Measurements from ENCODE around the gene ATG4C.
"Not testable (repeated sequence)": the region's sequence is repeated elsewhere in the genome, so short reads cannot be mapped to it uniquely, and the experiment has no call there.

The ATG4C gene

DNA sequence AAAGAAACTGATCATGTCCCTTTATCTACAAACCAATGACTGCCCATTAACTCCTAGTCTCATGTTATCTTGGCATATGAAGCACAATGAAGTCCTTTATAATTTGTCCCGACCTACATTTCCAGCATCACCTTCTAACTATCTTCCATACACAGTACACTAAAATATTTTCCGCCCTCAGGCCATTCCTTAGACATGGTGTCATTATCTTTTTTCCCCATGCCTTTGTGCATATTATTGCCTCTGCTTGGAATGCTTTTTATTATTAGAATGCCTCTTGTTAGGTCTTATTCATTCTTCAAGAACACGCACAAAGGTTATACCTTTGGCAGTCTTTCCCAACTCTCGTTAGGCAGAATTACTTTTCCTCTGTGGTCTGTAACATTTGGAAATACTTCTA is 39.6 kb downstream of the ATG4C start:
- no peak overlapping the region for H3K4me3 ChIP-seq (ENCODE audit: low read length)
- no peak for DNase-seq (ENCODE audit: low read depth)
- TF ChIP-seq CTCF (conservative IDR thresholded peaks at IDR 0.05; ENCODE audit: low read length) = no peak

DNA sequence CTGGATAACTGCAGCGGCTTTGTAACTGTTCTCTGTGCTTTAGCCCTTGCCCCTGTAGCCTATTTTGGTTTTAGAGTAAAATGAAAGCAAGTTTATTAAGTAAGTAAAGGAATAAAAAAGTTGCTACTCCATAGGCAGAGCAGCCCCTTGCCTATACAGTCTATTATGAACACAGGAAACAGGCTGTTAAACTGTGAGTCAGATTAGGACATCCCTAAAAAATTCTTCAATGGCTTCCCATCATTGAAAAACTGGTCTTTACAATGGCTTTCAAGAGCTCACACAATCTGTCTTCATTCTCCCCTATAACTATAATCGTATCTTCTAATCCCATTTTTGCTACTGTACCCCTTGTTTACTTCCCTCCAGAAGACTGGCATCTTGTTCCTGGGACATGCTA is 43.0 kb downstream of the ATG4C start:
- no peak overlapping the region for H3K4me3 ChIP-seq (ENCODE audit: low read length)
- DNase-seq (ENCODE audit: low read depth) = no peak
- TF ChIP-seq CTCF (conservative IDR thresholded peaks at IDR 0.05; ENCODE audit: low read length) = no peak

- not testable (repeated sequence) for H3K4me3 ChIP-seq (ENCODE audit: low read length); DNase-seq (ENCODE audit: low read depth)
Measured at GRCh38 chr1:62827786-62828185, 43.9 kb downstream of the ATG4C start.

DNA sequence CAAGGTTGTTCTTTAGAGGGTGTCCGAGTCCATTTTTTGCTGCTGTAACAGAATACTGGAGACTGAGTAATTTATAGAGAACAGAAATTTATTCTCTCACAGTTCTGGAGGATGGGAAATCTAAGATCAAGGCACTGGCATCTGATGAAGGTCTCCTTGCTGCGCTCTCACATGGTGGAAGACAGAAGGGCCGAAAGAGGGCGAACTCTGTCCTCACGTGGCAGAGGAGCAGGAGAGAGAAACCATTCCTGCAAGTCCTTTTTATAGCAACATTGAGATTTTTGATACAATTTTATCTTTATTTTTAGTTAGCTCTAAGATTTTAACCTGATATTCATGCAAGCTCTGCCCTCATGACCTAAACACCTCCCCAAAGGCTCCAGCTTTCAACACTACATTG is 48.3 kb downstream of the ATG4C start:
- H3K4me3 ChIP-seq (ENCODE audit: low read length) = no peak overlapping the region
- DNase-seq (ENCODE audit: low read depth) = no peak
- TF ChIP-seq CTCF (conservative IDR thresholded peaks at IDR 0.05; ENCODE audit: low read length) = no peak

DNA sequence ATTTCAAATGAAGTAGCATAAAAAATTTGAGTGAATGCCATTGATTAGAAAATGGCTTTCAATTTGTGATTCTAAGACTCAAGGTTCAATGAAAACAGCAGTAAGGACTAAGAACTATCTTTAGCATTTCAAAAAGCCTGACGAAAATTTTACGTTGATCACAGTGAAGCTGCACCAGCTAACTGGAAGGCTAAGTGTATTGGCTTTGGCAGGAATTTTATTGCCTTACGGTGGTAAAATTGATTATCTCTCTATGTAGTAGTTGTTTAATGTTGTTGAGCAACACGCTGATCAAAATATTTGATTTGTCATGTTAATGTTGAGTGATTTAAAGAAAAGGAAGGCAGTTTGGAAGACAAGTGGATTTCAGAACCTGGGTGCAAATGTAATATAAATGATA is 49.6 kb downstream of the ATG4C start:
- no peak for TF ChIP-seq CTCF (conservative IDR thresholded peaks at IDR 0.05; ENCODE audit: low read length)
- DNase-seq (ENCODE audit: low read depth) = no peak
- H3K4me3 ChIP-seq (ENCODE audit: low read length) = no peak overlapping the region

GRCh38 chr1:62834400-62834961 is 50.5 kb downstream of the ATG4C start:
- no peak for TF ChIP-seq CTCF (conservative IDR thresholded peaks at IDR 0.05; ENCODE audit: low read length)
- no peak for DNase-seq (ENCODE audit: low read depth)
- H3K4me3 ChIP-seq (ENCODE audit: low read length) = no peak overlapping the region

GRCh38 chr1:62836856-62837540 is 53.1 kb downstream of the ATG4C start:
- DNase-seq (ENCODE audit: low read depth) = no peak
- H3K4me3 ChIP-seq (ENCODE audit: low read length) = no peak overlapping the region
- no peak for TF ChIP-seq CTCF (conservative IDR thresholded peaks at IDR 0.05; ENCODE audit: low read length)
